GM12875 (cell line): ENCODE measurements around the gene PRDM11.

Source experiments
- H3K4me3 ChIP-seq: one replicate; pipeline ENCODE4 v1.5.1; 2011; ENCODE audit warnings: low read depth, low read length, control low read depth
- CTCF ChIP-seq: IDR thresholded peaks from 2 replicates; pipeline ENCODE4 v1.5.1; 2011; ENCODE audit warnings: low read depth, mild to moderate bottlenecking, control low read depth, inconsistent platforms, low read length, moderate library complexity, borderline replicate concordance; ENCODE audit not compliant: insufficient read depth

Gene PRDM11

GRCh38 chr11:45189230-45189629 lies 42.8 kb downstream of the PRDM11 start:
- H3K4me3 ChIP-seq = no peak overlapping the region

GRCh38 chr11:45193695-45194094 lies 47.3 kb downstream of the PRDM11 start:
- H3K4me3 ChIP-seq = no peak overlapping the region
- no peak for TF ChIP-seq CTCF

More at GRCh38 chr11:45189230-45189629, 42.8 kb downstream of the PRDM11 start:
- TF ChIP-seq CTCF = no peak

DNA sequence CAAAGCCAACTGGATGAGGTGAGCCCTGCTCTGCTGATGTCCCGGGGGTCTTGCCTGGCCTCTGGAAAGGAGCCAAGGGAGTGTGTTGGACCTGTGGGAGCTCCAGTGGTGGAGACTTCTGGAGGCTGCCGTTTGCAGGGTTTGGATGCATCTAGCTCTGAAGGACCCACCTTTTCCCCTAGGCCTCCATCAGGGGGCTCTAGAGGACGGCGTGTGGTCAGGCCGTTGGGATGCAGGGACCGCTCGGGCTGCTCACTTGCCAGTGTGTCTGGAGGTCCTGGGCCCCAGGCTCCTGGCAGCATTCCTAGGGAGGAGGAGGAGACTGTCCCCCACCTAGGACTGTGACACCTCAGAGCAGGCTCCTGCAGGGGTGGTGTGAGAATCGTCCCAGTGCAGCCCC lies 58.3 kb downstream of the PRDM11 start:
- H3K4me3 ChIP-seq = no peak overlapping the region
- no peak for TF ChIP-seq CTCF

- H3K4me3 ChIP-seq = no peak overlapping the region
- no peak for TF ChIP-seq CTCF
Measured at GRCh38 chr11:45205978-45206377, 59.5 kb downstream of the PRDM11 start.

DNA sequence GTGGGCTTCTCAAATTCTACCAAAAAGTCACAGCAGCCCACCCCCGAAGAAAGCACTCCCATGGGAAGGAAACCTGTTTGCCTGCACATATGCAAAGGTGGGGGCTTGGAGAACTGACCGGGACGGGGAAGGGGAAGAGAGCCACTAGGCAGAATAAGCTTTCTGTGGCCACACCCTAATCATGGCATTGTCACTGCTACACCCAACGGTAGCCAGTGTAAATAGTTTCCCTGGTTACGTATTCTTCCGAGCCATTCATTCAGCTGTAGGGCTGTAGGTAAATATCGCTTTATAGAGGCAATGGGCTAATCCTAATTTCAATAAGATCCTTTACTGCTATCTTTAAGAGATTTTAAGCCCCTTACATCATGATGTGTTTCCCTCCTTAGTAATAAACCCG lies 61.7 kb downstream of the PRDM11 start:
- no peak for TF ChIP-seq CTCF
- H3K4me3 ChIP-seq = no peak overlapping the region

DNA sequence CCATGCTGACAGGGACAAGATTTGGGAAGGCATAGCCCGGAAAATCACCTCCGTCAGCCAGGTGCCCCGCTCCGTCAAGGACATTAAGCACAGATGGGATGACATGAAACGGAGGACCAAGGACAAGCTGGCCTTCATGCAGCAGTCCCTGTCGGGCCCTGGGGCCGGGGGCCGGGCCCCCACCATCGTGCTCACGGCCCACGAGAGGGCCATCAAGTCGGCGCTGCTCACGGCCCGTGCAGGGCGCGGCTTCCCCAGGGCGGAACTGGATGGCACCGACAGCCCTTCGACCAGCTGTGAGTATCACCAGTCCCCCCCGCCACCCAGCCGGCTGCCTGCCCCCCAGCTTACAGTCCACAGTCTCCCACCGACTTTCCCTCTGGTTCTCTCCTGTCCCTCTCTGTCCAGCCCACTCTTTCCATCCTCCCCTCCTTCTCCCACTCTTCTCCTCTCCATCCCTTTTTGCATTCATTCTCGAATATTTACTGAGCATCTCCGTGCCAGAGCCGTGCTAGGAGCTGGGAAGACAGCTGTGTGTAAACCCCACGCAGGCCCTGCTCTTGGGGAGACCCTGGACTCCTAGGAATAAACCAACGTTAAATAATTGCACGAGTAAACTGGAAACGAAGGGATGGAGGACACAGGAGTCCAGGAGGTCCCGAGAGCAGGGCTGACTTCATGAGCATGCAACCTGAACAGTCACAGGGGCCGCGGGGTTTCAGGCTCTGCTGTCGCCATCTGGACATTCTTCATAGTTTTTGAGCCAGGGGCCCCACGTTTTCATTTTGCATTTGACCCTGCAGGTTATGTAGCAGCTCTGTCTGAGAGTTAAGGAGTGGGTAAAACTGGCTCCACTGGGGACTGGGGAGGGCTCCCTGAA lies 62.8 kb downstream of the PRDM11 start:
- TF ChIP-seq CTCF = no peak
- no peak overlapping the region for H3K4me3 ChIP-seq

DNA sequence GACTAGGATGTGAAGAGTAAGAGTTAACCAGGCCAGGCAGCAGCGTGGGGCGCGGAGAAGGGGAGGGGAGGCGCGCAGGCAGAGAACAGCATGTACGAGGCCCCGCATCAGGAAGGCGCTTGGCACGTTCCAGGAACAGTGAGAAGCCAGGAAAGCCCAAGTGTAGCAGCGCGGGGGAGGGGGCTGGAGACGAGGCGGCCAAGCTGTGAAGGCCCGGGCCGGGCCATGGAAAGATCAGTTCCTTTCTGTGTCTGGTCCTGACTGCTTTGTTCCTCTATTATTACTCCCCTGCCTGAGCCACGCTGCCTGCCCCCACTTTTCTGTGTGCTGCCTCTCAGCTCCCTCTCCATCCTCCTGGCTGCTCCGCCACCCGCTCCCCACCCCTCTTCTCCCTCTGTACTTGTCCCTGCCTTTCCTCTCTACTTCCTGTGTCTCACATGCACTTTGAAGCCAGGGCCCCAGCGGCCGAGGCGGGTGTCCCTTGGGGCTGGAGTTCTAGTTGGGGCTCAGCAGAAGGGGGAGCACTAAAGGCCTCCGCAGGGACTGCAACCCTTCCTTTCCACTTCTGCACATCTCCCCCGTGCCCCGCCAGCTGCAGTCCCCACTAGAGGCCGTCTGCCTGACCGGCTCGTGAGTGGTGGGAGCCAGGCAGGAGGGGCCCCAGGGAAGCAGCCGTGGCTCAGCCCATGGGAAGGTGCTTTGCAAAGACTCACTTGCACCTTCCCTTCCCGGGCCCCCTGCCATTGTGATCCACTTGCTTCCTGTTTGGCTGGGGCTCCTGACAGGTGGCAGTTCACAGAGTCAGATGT lies 63.7 kb downstream of the PRDM11 start:
- H3K4me3 ChIP-seq = no peak overlapping the region
- no peak for TF ChIP-seq CTCF
